HG03439 (cell line): ENCODE measurements around the gene RNASEH2C.
"Not testable (repeated sequence)": the region's sequence is repeated elsewhere in the genome, so short reads cannot be mapped to it uniquely, and the experiment has no call there.

Experiments
- ATAC-seq: cut with Tn5 transposase; IDR thresholded peaks from one replicate; pipeline ENCODE4 v1.9.1; 2021; ENCODE audit warnings: mild to moderate bottlenecking, moderate library complexity; ENCODE audit not compliant: unreplicated experiment

RNASEH2C gene

GRCh38 chr11:65720211-65720934 is at the start of gene RNASEH2C:
Gene RNASEH2C, minus strand, starts transcription at chr11:65720798. Its CDS starts 40 bp downstream, at chr11:65720758.
- ATAC-seq = peak; percentile 72

GRCh38 chr11:65767806-65768205 is 47.2 kb upstream of the RNASEH2C start:
- ATAC-seq = not testable (repeated sequence)

GRCh38 chr11:65767406-65767805 is 46.8 kb upstream of the RNASEH2C start:
- ATAC-seq = no peak

- ATAC-seq = no peak
Observed at GRCh38 chr11:65766535-65766934, 45.9 kb upstream of the RNASEH2C start.

GRCh38 chr11:65764434-65764833 is 43.8 kb upstream of the RNASEH2C start:
- ATAC-seq = no peak

- ATAC-seq = not testable (repeated sequence)
Observed at GRCh38 chr11:65762816-65763215, 42.2 kb upstream of the RNASEH2C start.

GRCh38 chr11:65762169-65762568 is 41.6 kb upstream of the RNASEH2C start:
- ATAC-seq = not testable (repeated sequence)

GRCh38 chr11:65745049-65745448 is 24.5 kb upstream of the RNASEH2C start:
- ATAC-seq = no peak

GRCh38 chr11:65744699-65745042 is 24.1 kb upstream of the RNASEH2C start:
- ATAC-seq = no peak

GRCh38 chr11:65744026-65744698 is 23.6 kb upstream of the RNASEH2C start:
- ATAC-seq = no peak

- no peak for ATAC-seq
Observed at GRCh38 chr11:65743681-65744025, 23.1 kb upstream of the RNASEH2C start.

- ATAC-seq = no peak
Observed at GRCh38 chr11:65742353-65742752, 21.8 kb upstream of the RNASEH2C start.

GRCh38 chr11:65741185-65741584 is 20.6 kb upstream of the RNASEH2C start:
- no peak for ATAC-seq

- no peak for ATAC-seq
Observed at GRCh38 chr11:65739022-65739421, 18.4 kb upstream of the RNASEH2C start.

- ATAC-seq = no peak
Observed at GRCh38 chr11:65736810-65737209, 16.2 kb upstream of the RNASEH2C start.

GRCh38 chr11:65735111-65735510 is 14.5 kb upstream of the RNASEH2C start:
- ATAC-seq = not testable (repeated sequence)

GRCh38 chr11:65730461-65730860 is 9.9 kb upstream of the RNASEH2C start:
- ATAC-seq = no peak

GRCh38 chr11:65727865-65728264 is 7.3 kb upstream of the RNASEH2C start:
- no peak for ATAC-seq

- ATAC-seq = no peak
Observed at GRCh38 chr11:65726660-65727059, 6.1 kb upstream of the RNASEH2C start.

GRCh38 chr11:65722261-65722660 is 1.7 kb upstream of the RNASEH2C start:
- ATAC-seq = no peak

- ATAC-seq = peak; percentile 12
Observed at GRCh38 chr11:65719871-65720210, 757 bp downstream of the RNASEH2C start.

- no peak for ATAC-seq
Observed at GRCh38 chr11:65718964-65719492, 1.6 kb downstream of the RNASEH2C start.
